ENCODE data around the gene IQGAP2.

GRCh38 chr5:76714751-76715485 is 311.8 kb downstream of the IQGAP2 start:
- TF ChIP-seq CTCF (optimal IDR thresholded peaks at IDR 0.05 in 1 of 3, IDR thresholded peaks at IDR 0.05 in 1 of 3, conservative IDR thresholded peaks at IDR 0.05 in 1 of 3; ENCODE audit: extremely low read depth in 1 of 3, insufficient read depth in 2 of 3, low read length in 3 of 3), result no peak
- TF ChIP-seq EZH2 (IDR thresholded peaks at IDR 0.05; ENCODE audit: low read length), result no peak

All from keratinocyte (primary cell).